Mucosa of rectum (tissue), 2 donors: ENCODE results near the gene FNIP2.

Experiments used
- H3K27ac ChIP-seq, 2 donors: one replicate each; pipeline ENCODE4 v1.7.0; 2013; ENCODE audit warnings: inconsistent platforms in 2 of 2, low read depth in 2 of 2, low read length in 2 of 2
- H3K27me3 ChIP-seq, 2 donors: one replicate each; pipeline ENCODE4 v1.7.0; 2013; ENCODE audit warnings: low read length in 2 of 2; ENCODE audit not compliant: control insufficient read depth in 2 of 2, insufficient read depth in 2 of 2
- H3K36me3 ChIP-seq, 2 donors: one replicate each; pipeline ENCODE4 v1.7.0; 2013; ENCODE audit warnings: low read length in 2 of 2; ENCODE audit not compliant: control insufficient read depth in 2 of 2, insufficient read depth in 2 of 2
- H3K4me1 ChIP-seq, 2 donors: one replicate each; pipeline ENCODE4 v1.7.0; 2013; ENCODE audit warnings: low read length in 2 of 2, mild to moderate bottlenecking in 1 of 2; ENCODE audit not compliant: control insufficient read depth in 2 of 2, insufficient read depth in 2 of 2
- H3K4me3 ChIP-seq, 2 donors: one replicate each; pipeline ENCODE4 v1.7.0; 2013; ENCODE audit warnings: low read length in 2 of 2
- H3K9ac ChIP-seq, 2 donors: one replicate each; pipeline ENCODE4 v1.7.0; 2013; ENCODE audit warnings: low read length in 2 of 2, low read depth in 1 of 2, mild to moderate bottlenecking in 1 of 2
- H3K9me3 ChIP-seq, 2 donors: one replicate each; pipeline ENCODE4 v1.7.0; 2013; ENCODE audit warnings: low read length in 2 of 2; ENCODE audit not compliant: control insufficient read depth in 2 of 2
- donor health status: healthy.
- donor health status: Normal muscosa, but diverticular disease.

Gene FNIP2

DNA sequence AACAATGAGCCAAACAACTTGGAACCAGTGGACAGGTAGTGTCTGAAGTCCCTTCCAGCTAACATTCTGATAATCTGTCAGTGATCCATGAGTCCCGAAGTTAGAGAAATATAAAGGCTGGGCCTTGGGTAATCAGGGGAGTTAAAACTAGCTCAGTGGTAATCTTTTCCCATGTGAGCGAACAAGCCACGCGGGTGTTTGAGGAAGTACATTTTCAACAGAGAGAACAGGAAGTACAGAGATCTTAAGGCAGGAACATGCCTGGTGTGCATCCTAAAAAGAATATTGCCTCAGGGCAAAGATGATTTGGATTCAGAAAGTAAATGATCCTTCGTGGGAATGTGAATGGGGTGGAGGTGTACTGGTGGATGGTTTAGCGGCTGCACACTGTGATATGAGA lies 42.9 kb downstream of the FNIP2 start:
- no peaks in the 10 kb centered on the region for H3K9me3 ChIP-seq
- H3K27me3 ChIP-seq: no peaks in the 10 kb centered on the region
- peaks cover 40 to 49% of the 10 kb centered on the region in 2 donors for H3K4me1 ChIP-seq
- H3K4me3 ChIP-seq: peak overlapping the region in 1 of 2 donors; percentile 16
- H3K36me3 ChIP-seq: no peaks in the 10 kb centered on the region
- H3K9ac ChIP-seq: peak overlapping the region in 1 of 2 donors; percentile 0
- H3K27ac ChIP-seq: peak overlapping the region; percentile 91 to 92

DNA sequence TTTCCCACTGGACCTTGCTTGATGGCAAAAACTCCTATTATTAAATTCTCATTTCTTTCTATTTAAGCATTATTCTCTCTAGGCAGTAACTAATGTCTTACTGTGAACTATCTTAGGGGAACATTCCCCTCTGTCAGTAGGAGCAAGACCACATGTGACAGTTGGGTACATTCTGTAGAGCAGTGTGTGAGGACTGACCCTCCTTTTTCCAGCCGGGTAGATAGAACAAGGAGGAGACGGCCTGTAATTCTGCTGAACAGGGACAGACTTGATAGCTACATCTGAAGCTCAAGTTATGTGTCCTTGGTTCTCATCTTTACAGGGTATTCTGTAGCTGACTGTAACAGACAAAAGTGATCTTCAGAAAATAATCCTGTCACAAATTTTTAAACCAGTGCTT lies 43.3 kb downstream of the FNIP2 start:
- peaks cover 40 to 51% of the 10 kb centered on the region in 2 donors for H3K4me1 ChIP-seq
- peak overlapping the region in 1 of 2 donors; percentile 16 for H3K4me3 ChIP-seq

GRCh38 chr4:158812543-158812942 lies 43.7 kb downstream of the FNIP2 start:
- Histone ChIP-seq H3K4me3 (no peak overlapping the region), H3K9me3 (no peaks in the 10 kb centered on the region), H3K4me1 (peaks cover 41 to 53% of the 10 kb centered on the region in 2 donors), H3K27ac (peak overlapping the region; percentile 91 to 92), H3K9ac (peak overlapping the region in 1 of 2 donors; percentile 0), H3K36me3 (no peaks in the 10 kb centered on the region), H3K27me3 (no peaks in the 10 kb centered on the region)

More for the DNA sequence above, 43.3 kb downstream of the FNIP2 start:
- Histone ChIP-seq H3K9me3 (no peaks in the 10 kb centered on the region), H3K36me3 (no peaks in the 10 kb centered on the region), H3K9ac (peak overlapping the region in 1 of 2 donors; percentile 0), H3K27me3 (no peaks in the 10 kb centered on the region), H3K27ac (peak overlapping the region; percentile 91 to 92)

DNA sequence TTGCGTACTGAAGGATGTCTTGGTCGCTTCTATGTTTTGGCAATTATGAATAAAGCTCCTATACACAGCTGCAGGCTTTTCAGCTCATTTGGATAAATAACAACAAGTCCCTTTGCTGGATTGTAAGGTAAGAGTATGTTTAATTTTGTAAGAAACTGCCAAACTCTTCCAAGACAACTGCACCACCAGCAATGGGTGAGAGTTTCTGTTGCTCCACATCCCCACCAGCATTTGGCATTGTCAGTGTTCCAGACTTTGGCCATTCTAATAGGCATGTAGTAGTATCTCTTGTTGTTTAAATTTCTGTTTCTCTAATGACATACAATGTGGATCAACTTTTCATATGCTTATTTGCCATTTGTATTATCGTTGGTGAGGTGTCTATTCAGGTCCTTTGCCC lies 44.3 kb downstream of the FNIP2 start:
- H3K4me1 ChIP-seq: peaks cover 42 to 53% of the 10 kb centered on the region in 2 donors
- no peak overlapping the region for H3K9ac ChIP-seq

GRCh38 chr4:158814207-158814606 lies 45.4 kb downstream of the FNIP2 start:
- Histone ChIP-seq H3K27ac (no peak overlapping the region), H3K9me3 (no peaks in the 10 kb centered on the region), H3K4me3 (no peak overlapping the region), H3K36me3 (no peaks in the 10 kb centered on the region), H3K9ac (no peak overlapping the region), H3K4me1 (peaks cover 41 to 51% of the 10 kb centered on the region in 2 donors), H3K27me3 (no peaks in the 10 kb centered on the region)

More for the DNA sequence above, 44.3 kb downstream of the FNIP2 start:
- Histone ChIP-seq H3K27me3 (no peaks in the 10 kb centered on the region), H3K4me3 (no peak overlapping the region), H3K9me3 (no peaks in the 10 kb centered on the region), H3K27ac (no peak overlapping the region), H3K36me3 (no peaks in the 10 kb centered on the region)

- Histone ChIP-seq H3K4me3 (no peak overlapping the region), H3K27ac (no peak overlapping the region), H3K4me1 (peaks cover 36 to 52% of the 10 kb centered on the region in 2 donors), H3K9ac (no peak overlapping the region), H3K36me3 (no peaks in the 10 kb centered on the region), H3K27me3 (no peaks in the 10 kb centered on the region), H3K9me3 (no peaks in the 10 kb centered on the region)
Observed at GRCh38 chr4:158814636-158815330, 46.0 kb downstream of the FNIP2 start.

- H3K27ac ChIP-seq: peak overlapping the region in 1 of 2 donors; percentile 14
Observed at GRCh38 chr4:158816955-158817354, 48.1 kb downstream of the FNIP2 start.

DNA sequence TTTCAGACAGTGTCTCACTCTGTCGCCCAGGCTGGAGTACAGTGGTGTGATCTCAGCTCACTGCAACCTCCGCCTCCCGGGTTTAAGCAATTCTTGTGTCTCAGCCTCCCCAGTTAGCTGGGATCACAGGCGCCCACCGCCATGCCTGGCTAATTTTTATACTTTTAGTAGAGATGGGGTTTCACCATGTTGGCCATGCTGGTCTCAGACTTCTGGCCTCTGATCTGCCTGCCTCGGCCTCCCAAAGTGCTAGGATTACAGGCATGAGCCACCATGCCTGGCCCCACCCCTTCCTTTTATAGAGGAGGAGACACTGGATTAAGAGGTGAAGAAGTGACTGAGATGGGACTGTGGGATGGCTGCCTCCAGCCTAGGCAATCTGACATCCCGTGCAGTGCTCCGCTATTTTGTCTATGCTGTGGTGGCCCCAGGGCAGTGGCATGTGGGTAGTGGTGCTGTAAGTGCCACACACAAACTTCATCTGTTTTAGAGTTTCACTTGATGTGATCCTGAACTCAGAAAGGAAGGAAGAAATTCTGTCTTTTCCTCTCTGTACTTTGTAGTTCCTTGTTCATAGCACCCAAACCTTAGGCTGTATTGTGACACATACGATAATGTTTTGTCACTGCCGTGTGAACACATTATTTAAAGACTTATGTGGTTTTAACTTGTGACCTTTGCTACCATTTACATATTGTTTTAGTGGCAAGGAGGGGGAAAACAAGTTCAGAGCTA lies 48.9 kb downstream of the FNIP2 start:
- Histone ChIP-seq H3K36me3 (no peaks in the 10 kb centered on the region), H3K4me3 (no peak overlapping the region), H3K9me3 (no peaks in the 10 kb centered on the region), H3K27ac (peak overlapping the region; percentile 43 to 73), H3K4me1 (peaks cover 19 to 50% of the 10 kb centered on the region in 2 donors), H3K9ac (peak overlapping the region in 1 of 2 donors; percentile 44), H3K27me3 (no peaks in the 10 kb centered on the region)

More at GRCh38 chr4:158816955-158817354, 48.1 kb downstream of the FNIP2 start:
- Histone ChIP-seq H3K4me3 (no peak overlapping the region), H3K36me3 (no peaks in the 10 kb centered on the region), H3K9ac (no peak overlapping the region), H3K27me3 (no peaks in the 10 kb centered on the region), H3K4me1 (peaks cover 21 to 52% of the 10 kb centered on the region in 2 donors), H3K9me3 (no peaks in the 10 kb centered on the region)

GRCh38 chr4:158818560-158819140 lies 49.8 kb downstream of the FNIP2 start:
- Histone ChIP-seq H3K4me3 (no peak overlapping the region), H3K27me3 (no peaks in the 10 kb centered on the region), H3K27ac (peak overlapping the region; percentile 43 to 73), H3K36me3 (no peaks in the 10 kb centered on the region), H3K4me1 (peaks cover 19 to 52% of the 10 kb centered on the region in 2 donors), H3K9ac (no peak overlapping the region), H3K9me3 (no peaks in the 10 kb centered on the region)
